GM10266 (cell line): Measurements from ENCODE around the gene ANKDD1A.

Source experiments
- DNase-seq: peaks from one replicate; pipeline ENCODE4 v3.0.0; 2012; ENCODE audit errors: extremely low spot score
- TF ChIP-seq, protein P1 (sequence below): IDR thresholded peaks from 2 replicates; pipeline ENCODE4 v1.5.1; 2012; ENCODE audit warnings: mild to moderate bottlenecking, low read depth; ENCODE audit not compliant: control insufficient read depth, insufficient read depth; ENCODE audit errors: missing control alignments

The ANKDD1A gene

DNA sequence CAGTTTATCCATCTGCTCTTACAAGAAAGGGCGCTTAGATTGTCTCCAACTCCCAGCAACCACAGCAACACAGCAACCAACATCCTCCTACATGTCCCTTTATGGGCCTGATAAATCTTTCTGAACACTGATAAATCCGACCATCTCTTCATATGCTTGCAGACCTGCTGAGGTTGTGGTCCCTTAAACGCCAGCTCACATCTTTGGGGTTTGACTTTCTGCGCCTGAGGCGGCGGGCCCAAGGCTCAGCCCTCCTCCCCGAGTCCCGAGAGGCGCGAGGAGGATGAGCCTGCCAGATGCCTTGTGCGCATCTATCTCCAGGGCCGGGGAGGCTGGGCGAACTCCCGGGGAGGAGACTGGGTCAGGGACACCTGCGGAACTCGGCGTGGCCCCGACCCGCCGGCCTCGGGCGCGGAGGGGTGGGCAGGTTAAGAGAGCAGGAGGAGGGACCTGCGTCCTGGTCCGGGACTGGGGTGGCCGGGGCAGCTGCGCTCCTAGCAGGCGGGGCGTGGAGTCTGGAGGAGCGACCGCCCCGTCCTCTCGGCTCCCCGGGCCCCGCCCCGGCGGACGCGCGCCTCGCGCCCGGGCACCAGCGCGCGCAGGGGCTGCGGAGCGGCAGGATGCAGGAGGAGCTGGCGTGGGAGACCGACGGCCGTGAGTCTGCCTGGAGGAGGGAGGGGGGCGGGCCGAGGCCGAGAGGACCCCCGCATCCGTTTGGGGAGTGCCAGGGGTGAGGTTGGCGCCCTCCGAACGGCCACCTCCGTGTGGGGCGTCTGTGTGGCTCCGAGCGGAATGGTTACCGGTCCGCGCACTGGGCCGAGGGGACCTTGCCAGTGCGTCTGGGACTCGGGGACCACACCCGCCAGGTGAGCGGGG, at the start of gene ANKDD1A:
Gene ANKDD1A (plus strand): TSS at position 592 of the 876 bp plus-strand sequence. CDS start 29 bp downstream, at position 621.
- peak; percentile 87 for DNase-seq
- TF ChIP-seq, protein P1, sequence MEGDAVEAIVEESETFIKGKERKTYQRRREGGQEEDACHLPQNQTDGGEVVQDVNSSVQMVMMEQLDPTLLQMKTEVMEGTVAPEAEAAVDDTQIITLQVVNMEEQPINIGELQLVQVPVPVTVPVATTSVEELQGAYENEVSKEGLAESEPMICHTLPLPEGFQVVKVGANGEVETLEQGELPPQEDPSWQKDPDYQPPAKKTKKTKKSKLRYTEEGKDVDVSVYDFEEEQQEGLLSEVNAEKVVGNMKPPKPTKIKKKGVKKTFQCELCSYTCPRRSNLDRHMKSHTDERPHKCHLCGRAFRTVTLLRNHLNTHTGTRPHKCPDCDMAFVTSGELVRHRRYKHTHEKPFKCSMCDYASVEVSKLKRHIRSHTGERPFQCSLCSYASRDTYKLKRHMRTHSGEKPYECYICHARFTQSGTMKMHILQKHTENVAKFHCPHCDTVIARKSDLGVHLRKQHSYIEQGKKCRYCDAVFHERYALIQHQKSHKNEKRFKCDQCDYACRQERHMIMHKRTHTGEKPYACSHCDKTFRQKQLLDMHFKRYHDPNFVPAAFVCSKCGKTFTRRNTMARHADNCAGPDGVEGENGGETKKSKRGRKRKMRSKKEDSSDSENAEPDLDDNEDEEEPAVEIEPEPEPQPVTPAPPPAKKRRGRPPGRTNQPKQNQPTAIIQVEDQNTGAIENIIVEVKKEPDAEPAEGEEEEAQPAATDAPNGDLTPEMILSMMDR = no peak

DNA sequence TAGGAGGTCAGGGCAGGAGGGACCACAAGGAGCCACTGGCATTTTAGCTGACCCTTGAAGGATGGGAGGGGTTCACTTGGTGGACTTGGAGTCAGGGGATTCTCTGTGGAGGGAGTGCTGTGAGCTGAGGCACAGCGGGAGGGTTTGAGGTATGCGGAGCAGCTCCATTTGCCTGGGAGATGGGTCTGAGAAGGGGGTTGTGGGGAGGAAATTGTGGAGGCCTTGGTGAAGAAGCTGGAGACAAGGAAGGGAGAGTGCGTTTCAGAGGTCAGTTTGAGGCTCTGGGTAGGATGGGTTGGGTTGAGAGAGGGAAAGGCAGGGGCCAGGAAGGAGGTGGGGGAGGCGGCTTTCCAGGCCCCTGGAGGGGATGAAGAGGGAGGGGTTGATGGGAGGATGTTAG, 49.7 kb upstream of the ANKDD1A start:
- TF ChIP-seq, protein P1 = no peak
- DNase-seq = no peak

DNA sequence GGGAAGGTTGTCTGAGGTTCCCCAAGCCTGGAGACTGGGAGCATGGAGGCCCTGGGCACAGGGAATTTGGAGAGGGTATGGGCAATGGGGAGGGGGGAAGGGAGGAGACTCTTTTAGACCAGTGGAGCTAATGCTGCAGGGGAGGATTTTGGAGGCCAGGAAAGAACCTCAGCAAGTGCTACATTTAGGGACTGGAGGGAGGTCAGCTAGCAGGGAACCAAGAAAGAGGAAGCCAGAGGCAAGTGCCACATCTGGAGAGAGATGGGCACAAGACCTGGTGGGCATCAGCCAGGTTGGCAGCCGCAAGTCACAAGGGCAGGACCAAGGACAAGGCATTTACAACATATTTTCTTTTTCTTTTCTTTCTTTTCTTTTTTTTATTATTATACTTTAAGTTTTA, 49.3 kb upstream of the ANKDD1A start:
- no peak for DNase-seq
- TF ChIP-seq, protein P1 = no peak

DNA sequence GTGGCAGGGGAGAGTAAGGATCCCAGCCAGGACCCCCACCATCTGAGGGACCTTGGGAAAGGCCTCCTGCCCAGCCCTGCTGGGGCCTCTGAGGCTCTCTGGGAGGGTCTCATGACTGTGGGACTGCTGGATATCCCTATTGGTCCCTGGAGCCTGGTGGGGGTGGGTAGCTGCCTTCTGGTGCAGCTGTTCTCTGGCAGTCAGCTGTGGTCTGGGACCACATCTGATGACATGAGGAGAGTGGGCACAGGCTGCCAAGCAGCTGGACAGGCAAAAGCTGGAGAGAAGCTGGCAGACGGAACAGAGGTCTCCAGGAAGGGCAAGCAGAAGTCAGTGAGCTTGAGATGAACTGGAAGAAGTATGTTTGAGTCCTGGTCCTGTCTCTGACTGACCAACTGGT, 47.6 kb upstream of the ANKDD1A start:
- no peak for DNase-seq
- TF ChIP-seq, protein P1 = no peak

DNA sequence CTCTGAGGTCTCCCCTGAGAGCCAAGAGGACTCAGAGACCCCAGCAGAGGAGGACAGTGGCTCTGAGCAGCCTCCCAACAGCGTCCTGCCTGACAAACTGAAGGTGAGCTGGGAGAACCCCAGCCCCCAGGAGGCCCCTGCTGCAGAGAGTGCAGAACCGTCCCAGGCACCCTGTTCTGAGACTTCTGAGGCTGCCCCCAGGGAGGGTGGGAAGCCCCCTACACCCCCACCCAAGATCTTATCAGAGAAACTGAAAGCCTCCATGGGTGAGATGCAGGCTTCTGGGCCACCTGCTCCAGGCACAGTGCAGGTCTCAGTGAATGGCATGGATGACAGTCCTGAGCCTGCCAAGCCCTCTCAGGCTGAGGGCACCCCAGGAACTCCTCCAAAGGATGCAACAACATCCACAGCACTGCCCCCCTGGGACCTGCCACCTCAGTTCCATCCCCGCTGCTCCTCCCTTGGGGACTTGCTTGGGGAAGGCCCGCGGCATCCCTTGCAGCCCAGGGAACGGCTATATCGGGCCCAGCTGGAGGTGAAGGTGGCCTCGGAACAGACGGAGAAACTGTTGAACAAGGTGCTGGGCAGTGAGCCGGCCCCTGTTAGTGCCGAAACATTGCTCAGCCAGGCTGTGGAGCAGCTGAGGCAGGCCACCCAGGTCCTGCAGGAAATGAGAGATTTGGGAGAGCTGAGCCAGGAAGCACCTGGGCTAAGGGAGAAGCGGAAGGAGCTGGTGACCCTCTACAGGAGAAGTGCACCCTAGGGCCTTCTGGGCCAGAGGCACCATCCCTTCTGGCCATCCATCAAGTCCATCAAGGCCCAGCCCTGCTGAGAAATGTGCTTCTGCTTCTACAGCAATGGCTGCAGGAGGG, 46.3 kb upstream of the ANKDD1A start:
- DNase-seq = peak; percentile 47
- TF ChIP-seq, protein P1 = no peak

DNA sequence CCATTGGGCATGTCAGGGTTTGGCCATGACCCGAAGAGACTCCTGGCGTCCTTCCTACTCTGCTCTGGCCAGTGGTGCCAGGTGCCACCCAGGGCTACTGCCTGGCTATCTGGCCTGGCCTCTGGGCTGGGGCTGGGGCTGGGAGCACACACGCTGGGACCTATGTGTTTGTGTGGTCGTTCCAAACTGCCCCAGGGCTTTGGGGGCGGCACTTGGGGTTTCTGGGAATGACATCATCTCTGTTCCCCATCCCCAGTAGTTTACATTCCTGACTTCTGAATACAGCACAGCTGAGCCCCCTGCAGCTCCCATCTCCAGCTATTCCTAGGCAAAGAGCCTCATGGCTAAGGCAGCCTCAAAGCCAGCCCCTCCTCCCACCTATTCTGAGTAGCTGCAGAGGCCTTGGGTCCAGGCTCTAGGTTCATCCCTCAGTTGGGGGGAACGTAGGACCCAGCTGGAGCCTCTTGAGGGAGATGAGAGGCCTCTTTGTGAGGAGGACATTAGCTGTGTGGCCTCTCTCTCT, 45.6 kb upstream of the ANKDD1A start:
- TF ChIP-seq, protein P1 = no peak
- DNase-seq = no peak
